T-helper 17 cell (primary cell): Measurements from ENCODE around the gene PLK2. TPM values are rescaled to one million over a fixed set of nuclear protein-coding genes. Genes with fewer than 3 reads are reported as not detected.

Experiments
- ATAC-seq: fragments of 150-1000 bp; cut with Tn5 transposase; 2 replicates; pipeline ENCODE4 v1.10.0; 2021; ENCODE audit warnings: mild to moderate bottlenecking, moderate library complexity
- DNase-seq, 3 donors: peaks; one replicate each; pipeline versions ENCODE4 v3.0.0 to v3.0.0-alpha.2; 2020 to 2021
- H3K9me3 ChIP-seq: one replicate; pipeline ENCODE4 v1.7.0; 2013; ENCODE audit warnings: low read length, mild to moderate bottlenecking; ENCODE audit not compliant: control insufficient read depth, poor library complexity, severe bottlenecking
- H3K27ac Mint-ChIP-seq: one replicate; pipeline ENCODE4 v1.8.0; 2022; ENCODE audit warnings: mild to moderate bottlenecking, moderate library complexity, mixed read lengths
- H3K27me3 Mint-ChIP-seq: one replicate; pipeline ENCODE4 v1.8.0; 2022; ENCODE audit warnings: mixed read lengths
- H3K36me3 Mint-ChIP-seq: one replicate; pipeline ENCODE4 v1.8.0; 2022; ENCODE audit warnings: low read depth, mixed read lengths
- H3K4me1 Mint-ChIP-seq: one replicate; pipeline ENCODE4 v1.8.0; 2022; ENCODE audit warnings: mild to moderate bottlenecking, mixed read lengths
- H3K4me3 Mint-ChIP-seq: one replicate; pipeline ENCODE4 v1.8.0; 2022; ENCODE audit warnings: mild to moderate bottlenecking, moderate library complexity, mixed read lengths
- total RNA-seq, 4 donors: library from RNA in 2 of 4; stranded (reverse) in 2 of 4; gene quantifications; one replicate each; pipeline ENCODE4 v1.2.3 and lab custom pipeline; 2022 to 2026

Gene PLK2
- total RNA-seq, 2 donors from 2014 or later: 15.8 to 24.3 TPM

DNA sequence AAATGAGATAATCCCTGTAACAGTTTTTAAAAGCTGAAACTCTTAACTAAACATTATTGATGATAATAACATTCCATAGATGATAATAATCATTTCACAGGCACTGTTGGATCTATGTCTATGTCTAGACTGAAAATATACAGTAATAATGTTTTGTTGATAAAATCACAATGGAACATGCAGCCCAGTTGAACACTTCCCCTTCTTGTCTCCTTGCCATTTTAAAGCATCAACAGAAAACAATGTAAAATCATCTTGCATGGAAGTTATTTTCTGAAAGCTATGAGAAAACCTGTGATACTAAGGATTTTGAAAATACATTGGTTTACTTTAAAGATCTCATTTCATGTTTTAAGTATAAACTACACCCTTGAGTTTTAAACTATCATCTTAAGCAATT is 33.3 kb upstream of the PLK2 start:
- DNase-seq (no peak), ATAC-seq (no peak)
- H3K27ac Mint-ChIP-seq: no peak overlapping the region
- peaks cover 4% of the 10 kb centered on the region for H3K36me3 Mint-ChIP-seq
- peaks cover 55% of the 10 kb centered on the region for H3K27me3 Mint-ChIP-seq
- no peaks in the 10 kb centered on the region for H3K9me3 ChIP-seq
- H3K4me3 Mint-ChIP-seq: no peak overlapping the region
- peaks cover 6% of the 10 kb centered on the region for H3K4me1 Mint-ChIP-seq

DNA sequence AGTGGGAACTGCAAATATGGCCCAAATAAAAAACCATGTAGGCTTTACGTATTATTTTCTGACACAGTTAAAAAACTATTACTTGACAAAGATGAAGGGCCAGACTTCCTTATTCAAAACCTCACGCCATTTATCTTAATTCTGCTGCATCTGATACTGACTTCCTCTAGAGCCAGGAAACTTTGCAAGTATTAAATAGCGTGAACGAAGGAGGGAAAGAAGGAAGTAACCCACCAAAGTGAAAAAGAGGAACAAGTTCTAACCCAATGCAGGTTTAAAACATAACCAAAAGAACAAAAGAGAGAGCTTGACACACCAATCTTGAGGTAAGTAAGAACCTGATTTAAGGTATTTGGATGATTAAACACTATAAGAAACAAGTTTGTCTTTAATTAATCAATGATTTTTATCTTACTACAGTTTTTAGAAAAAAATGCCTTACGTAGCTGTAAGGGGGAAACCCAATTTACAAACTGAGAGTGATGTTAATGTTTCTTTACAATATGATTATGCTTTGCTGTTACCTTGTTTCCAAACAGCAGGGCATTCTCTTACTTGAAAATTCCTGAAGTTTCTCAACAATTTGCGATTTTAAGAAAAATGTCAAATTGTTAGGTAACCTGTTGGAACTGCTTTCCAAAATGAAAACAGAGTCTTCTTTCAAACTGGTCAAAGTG is 31.5 kb upstream of the PLK2 start, which contains the start of gene GAPT:
TSS of gene GAPT (plus strand) at position 220 of the 677 bp plus-strand sequence. CDS start 3,102 bp downstream, outside the sequence.
- no peak within 1 kb of the TSS for H3K4me3 Mint-ChIP-seq
- H3K27ac Mint-ChIP-seq: no peak within 1 kb of the TSS
- no peaks in the 10 kb centered on the region for H3K9me3 ChIP-seq
- ATAC-seq (peak; percentile 62), DNase-seq (no peak)
- peaks cover 64% of the 10 kb centered on the region for H3K27me3 Mint-ChIP-seq
- peaks cover 4% of the 10 kb centered on the region for H3K36me3 Mint-ChIP-seq
- peaks cover 6% of the 10 kb centered on the region for H3K4me1 Mint-ChIP-seq

DNA sequence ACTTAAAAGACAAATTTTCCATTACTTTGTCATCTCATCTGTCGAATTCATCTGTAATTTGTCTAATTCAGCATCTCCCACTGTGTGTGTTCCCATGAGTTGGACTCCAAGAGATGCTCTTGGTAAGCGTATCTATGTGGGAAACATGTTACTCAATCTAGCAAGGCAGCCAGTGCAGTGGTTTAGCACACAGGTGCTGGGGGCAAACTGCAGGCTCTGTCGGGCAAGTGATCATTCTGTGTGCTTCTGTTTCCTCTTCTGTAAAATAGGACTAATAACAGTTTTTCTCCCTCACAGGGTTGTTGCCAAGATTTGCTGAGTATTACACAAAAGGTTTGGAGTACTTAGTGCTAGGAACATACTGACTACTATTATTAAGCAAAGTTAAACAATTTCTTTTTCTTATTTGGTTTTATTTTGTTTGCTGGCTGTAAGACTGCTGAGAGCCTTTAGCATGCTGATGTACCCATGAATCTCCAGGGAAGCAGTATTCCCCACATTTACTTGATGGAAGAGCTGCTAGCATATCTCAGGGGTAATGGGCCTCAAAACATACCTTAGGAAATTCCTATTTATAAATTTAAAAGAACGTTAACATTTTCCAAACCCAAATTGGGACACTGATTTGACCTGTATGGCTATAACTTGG is 30.6 kb upstream of the PLK2 start:
- no peaks in the 10 kb centered on the region for H3K9me3 ChIP-seq
- no peak overlapping the region for H3K27ac Mint-ChIP-seq
- no peak for ATAC-seq
- peaks cover 62% of the 10 kb centered on the region for H3K27me3 Mint-ChIP-seq
- peaks cover 3% of the 10 kb centered on the region for H3K36me3 Mint-ChIP-seq
- peaks cover 6% of the 10 kb centered on the region for H3K4me1 Mint-ChIP-seq
- H3K4me3 Mint-ChIP-seq: no peak overlapping the region
- DNase-seq: no peak

DNA sequence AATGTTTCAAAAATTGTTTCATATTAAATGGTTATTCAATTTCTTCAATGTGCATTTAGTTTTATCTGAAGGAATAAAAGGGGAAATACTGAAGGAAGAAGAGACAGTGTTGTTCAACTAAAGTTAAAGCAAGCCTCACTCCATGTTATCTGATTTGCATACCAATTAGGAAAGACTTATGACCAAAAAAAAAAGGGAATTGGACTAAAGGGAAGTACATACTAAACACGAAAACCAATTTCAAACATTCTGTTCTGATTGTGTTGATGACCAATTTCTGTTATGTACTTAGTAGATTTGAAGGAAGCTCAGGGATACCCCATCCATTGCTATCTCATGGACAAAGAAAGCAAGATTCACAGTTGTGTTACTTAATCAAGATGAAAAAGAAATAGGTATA is 26.4 kb upstream of the PLK2 start:
- H3K36me3 Mint-ChIP-seq: no peaks in the 10 kb centered on the region
- no peak overlapping the region for H3K4me3 Mint-ChIP-seq
- ATAC-seq (no peak), DNase-seq (no peak)
- H3K27me3 Mint-ChIP-seq: peaks cover 53% of the 10 kb centered on the region
- no peak overlapping the region for H3K27ac Mint-ChIP-seq
- H3K4me1 Mint-ChIP-seq: peaks cover 5% of the 10 kb centered on the region
- no peaks in the 10 kb centered on the region for H3K9me3 ChIP-seq

DNA sequence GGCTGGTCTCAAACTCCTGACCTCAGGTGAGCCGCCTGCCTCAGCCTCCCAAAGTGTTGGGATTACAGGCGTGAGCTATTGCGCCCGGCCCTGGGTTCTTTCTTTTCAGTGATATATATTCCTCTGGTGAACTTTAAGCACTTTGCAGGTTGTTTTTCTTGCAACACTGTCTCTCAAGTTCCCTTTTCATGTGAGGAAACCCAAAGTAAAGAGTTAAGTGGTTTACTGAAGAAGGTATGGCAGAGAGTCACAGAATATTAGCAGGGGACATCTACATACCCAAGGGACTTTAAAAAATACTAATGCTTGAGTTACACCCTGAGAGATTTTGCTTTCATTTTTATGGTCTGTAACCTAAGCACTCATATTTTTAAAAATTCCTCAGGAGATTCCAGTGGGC is 24.6 kb upstream of the PLK2 start:
- Mint-ChIP-seq H3K27me3 (peaks cover 41% of the 10 kb centered on the region), H3K36me3 (no peaks in the 10 kb centered on the region), H3K4me3 (no peak overlapping the region), H3K4me1 (peaks cover 2% of the 10 kb centered on the region), H3K27ac (no peak overlapping the region)
- ATAC-seq: no peak
- DNase-seq: no peak
- no peaks in the 10 kb centered on the region for H3K9me3 ChIP-seq

DNA sequence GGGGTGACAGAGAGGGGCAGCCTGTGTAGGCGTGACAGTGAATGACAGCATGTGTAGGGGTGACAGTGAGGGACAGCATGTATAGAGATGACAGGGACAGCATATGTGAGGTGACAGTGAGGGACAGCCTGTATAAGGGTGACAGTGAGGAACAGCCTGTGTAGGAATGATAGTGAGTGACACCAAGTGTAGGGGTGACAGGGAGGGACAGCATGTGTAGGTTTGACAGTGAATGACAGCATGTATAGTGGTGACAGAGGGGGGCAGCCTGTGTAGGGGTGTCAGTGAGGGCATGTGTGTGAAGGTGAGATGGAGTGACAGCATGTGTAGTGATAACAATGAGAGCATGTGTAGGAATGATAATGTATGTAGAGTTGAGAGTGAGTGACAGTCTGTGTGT is 22.6 kb upstream of the PLK2 start:
- H3K36me3 Mint-ChIP-seq: no peaks in the 10 kb centered on the region
- no peaks in the 10 kb centered on the region for H3K4me1 Mint-ChIP-seq
- no peak for ATAC-seq
- peaks cover 28% of the 10 kb centered on the region for H3K27me3 Mint-ChIP-seq
- H3K27ac Mint-ChIP-seq: no peak overlapping the region
- DNase-seq: no peak
- H3K9me3 ChIP-seq: no peaks in the 10 kb centered on the region
- H3K4me3 Mint-ChIP-seq: no peak overlapping the region

- Mint-ChIP-seq H3K4me1 (no peaks in the 10 kb centered on the region), H3K36me3 (no peaks in the 10 kb centered on the region), H3K27ac (no peak overlapping the region), H3K27me3 (peaks cover 23% of the 10 kb centered on the region), H3K4me3 (no peak overlapping the region)
- DNase-seq: no peak
- ATAC-seq: no peak
- no peaks in the 10 kb centered on the region for H3K9me3 ChIP-seq
Observed at GRCh38 chr5:58481828-58482227, 21.9 kb upstream of the PLK2 start.

GRCh38 chr5:58481066-58481676 is 21.3 kb upstream of the PLK2 start:
- no peaks in the 10 kb centered on the region for H3K36me3 Mint-ChIP-seq
- H3K4me3 Mint-ChIP-seq: no peak overlapping the region
- H3K4me1 Mint-ChIP-seq: no peaks in the 10 kb centered on the region
- DNase-seq: no peak
- no peak for ATAC-seq
- H3K27ac Mint-ChIP-seq: no peak overlapping the region
- peaks cover 20% of the 10 kb centered on the region for H3K27me3 Mint-ChIP-seq
- no peaks in the 10 kb centered on the region for H3K9me3 ChIP-seq

DNA sequence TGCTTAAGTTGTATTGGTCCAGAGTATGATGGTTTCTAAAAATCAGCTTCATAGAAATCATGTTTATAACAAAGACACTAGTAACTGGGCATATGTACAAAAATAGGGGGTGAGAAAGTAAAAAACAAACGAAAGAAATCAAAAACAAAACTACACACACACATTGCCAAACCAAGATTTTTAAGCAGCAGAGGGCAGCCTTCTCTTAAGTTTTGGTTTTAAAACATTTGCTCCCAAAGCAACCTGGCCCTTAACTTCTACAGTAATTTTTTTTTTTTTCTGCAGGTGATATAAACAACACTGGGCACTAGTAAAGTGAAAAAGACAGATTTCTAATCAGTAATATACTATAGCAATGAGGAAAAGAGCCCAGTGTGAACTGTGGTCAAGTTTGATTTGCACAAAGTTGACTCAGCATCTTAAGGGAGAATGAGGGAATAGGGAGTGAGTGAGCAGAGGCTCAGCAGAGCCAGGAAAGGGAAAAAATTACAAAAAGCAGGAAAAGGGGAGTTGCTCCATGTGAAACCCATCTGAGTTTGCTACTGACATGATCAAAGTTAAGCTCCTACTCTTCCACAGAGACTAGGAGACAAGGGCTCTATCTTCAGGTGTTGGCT is 18.0 kb upstream of the PLK2 start:
- Mint-ChIP-seq H3K4me3 (no peak overlapping the region), H3K36me3 (no peaks in the 10 kb centered on the region), H3K4me1 (no peaks in the 10 kb centered on the region), H3K27me3 (peaks cover 10% of the 10 kb centered on the region), H3K27ac (no peak overlapping the region)
- H3K9me3 ChIP-seq: no peaks in the 10 kb centered on the region
- DNase-seq: no peak
- no peak for ATAC-seq

- no peaks in the 10 kb centered on the region for H3K9me3 ChIP-seq
- no peak for DNase-seq
- no peak overlapping the region for H3K4me3 Mint-ChIP-seq
- H3K27me3 Mint-ChIP-seq: peaks cover 15% of the 10 kb centered on the region
- H3K4me1 Mint-ChIP-seq: no peaks in the 10 kb centered on the region
- no peaks in the 10 kb centered on the region for H3K36me3 Mint-ChIP-seq
- ATAC-seq: no peak
- no peak overlapping the region for H3K27ac Mint-ChIP-seq
Observed at GRCh38 chr5:58475404-58475803, 15.5 kb upstream of the PLK2 start.

DNA sequence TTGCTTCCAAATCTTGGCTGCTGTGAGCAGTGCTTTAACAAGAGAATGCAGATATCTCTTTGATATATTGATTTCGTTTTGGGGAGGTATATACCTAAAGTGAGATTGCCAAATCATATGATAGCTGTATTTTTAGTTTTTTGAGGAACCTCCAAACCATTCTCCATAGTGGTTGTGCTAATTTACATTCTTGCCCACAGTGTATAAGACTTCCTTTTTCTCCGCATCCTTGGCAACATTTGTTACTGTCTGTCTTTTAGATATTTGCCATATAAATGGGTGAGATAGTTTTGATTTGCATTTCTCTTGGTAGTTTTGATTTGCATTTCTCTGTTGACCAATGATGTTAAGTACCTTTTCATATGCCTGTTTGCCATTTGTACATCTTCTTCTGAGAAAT is 10.0 kb upstream of the PLK2 start:
- no peaks in the 10 kb centered on the region for H3K36me3 Mint-ChIP-seq
- no peak for DNase-seq
- peaks cover 4% of the 10 kb centered on the region for H3K4me1 Mint-ChIP-seq
- H3K4me3 Mint-ChIP-seq: no peak overlapping the region
- H3K27ac Mint-ChIP-seq: no peak overlapping the region
- no peak for ATAC-seq
- no peaks in the 10 kb centered on the region for H3K9me3 ChIP-seq
- H3K27me3 Mint-ChIP-seq: peaks cover 17% of the 10 kb centered on the region

DNA sequence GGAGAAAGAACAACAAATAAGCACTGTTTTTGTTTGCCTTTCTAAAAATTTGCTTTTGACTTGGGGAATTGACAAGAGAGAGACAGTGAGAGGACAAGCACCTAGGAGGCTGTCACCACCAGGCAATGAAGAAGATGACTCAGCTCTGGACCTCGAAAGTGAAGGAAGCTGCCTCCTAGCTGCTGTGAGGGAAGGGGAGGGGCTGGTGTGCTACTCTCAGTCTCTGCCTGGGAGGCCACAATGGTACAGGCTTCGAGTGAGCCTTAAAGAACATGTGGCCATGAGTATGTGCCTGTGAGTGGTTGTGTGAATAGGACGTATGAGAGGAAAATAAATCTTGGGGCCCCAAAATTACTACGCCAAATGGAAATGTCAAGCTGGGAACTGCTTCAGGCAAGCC is 7.1 kb upstream of the PLK2 start:
- H3K27me3 Mint-ChIP-seq: peaks cover 17% of the 10 kb centered on the region
- DNase-seq: no peak

DNA sequence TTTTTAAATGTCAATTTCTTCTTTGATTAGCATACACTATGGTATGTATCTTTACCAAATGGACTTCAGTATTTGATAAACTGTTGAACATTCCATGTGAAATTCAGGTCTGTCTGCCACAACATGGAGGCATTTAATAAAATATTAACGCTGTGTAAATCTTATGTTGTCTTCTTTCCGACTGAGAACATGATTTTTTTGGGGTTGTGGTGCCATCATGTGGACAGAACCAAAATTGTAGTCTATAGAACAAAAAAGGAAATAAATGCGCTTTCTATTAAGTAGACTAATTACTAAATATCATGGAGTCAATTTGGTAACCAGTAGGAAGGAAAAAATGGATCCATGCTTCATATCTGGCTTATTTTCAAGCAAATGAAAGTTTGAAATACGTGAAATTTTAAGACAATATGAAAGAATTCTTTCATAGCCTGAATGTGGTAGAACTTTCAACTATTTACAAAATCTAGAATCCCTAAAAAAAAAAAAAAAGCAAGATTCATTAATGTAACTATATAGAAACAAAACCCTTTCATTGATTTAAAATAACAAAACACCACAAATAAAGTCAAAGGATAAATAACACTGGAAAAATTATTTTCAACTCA is 2.8 kb upstream of the PLK2 start:
- no peaks in the 10 kb centered on the region for H3K9me3 ChIP-seq
- ATAC-seq: no peak
- Mint-ChIP-seq H3K27ac (no peak overlapping the region), H3K4me1 (peaks cover 13% of the 10 kb centered on the region), H3K27me3 (peaks cover 19% of the 10 kb centered on the region), H3K4me3 (no peak overlapping the region), H3K36me3 (no peaks in the 10 kb centered on the region)
- peak in 1 of 3 donors; percentile 13 for DNase-seq

More for the DNA sequence above, 7.1 kb upstream of the PLK2 start:
- no peak overlapping the region for H3K4me3 Mint-ChIP-seq
- peaks cover 4% of the 10 kb centered on the region for H3K4me1 Mint-ChIP-seq
- peak; percentile 48 for ATAC-seq
- no peaks in the 10 kb centered on the region for H3K36me3 Mint-ChIP-seq
- no peaks in the 10 kb centered on the region for H3K9me3 ChIP-seq
- H3K27ac Mint-ChIP-seq: peak overlapping the region; percentile 2
